Jurkat, Clone E6-1 (cell line): ENCODE results near the gene ANKRD35. TPM values are rescaled to one million over a fixed set of nuclear protein-coding genes. Genes with fewer than 3 reads are reported as not detected.
"Not testable (repeated sequence)": the region's sequence is repeated elsewhere in the genome, so short reads cannot be mapped to it uniquely, and the experiment has no call there.

Experiments
- DNase-seq: peaks from one replicate; pipeline ENCODE4 v3.0.0-alpha.2; 2011; ENCODE audit warnings: low read depth, low spot score
- H3K4me3 ChIP-seq: 2 replicates; pipeline ENCODE4 v1.5.1; 2011; ENCODE audit warnings: mild to moderate bottlenecking, low read length, control low read depth, moderate library complexity
- polyA plus RNA-seq: library from polyadenylated mRNA; unstranded; fragments of >200 nt; gene quantifications from one replicate; pipeline ENCODE4 v1.2.1, GENCODE V29; 2012; ENCODE audit warnings: missing spikeins; ENCODE audit not compliant: insufficient read length, insufficient read depth

ANKRD35 gene
- not detected for polyA plus RNA-seq

GRCh38 chr1:145885738-145886287 lies at the start of gene ANKRD35:
ANKRD35 (minus strand) TSS chr1:145885866; CDS start chr1:145885758, 108 bp downstream.
- peak within 1 kb of the TSS; percentile 53 for H3K4me3 ChIP-seq
- DNase-seq: peak; percentile 34

- peak; percentile 32 for DNase-seq
These were observed 46.9 kb upstream of the ANKRD35 start for GRCh38 chr1:145932522-145933009.

GRCh38 chr1:145927916-145928643 lies 42.4 kb upstream of the ANKRD35 start:
- peak overlapping the region; percentile 69 for H3K4me3 ChIP-seq
- DNase-seq: no peak

More at GRCh38 chr1:145932522-145933009, 46.9 kb upstream of the ANKRD35 start:
- not testable (repeated sequence) for H3K4me3 ChIP-seq

- peak; percentile 99 for DNase-seq
- H3K4me3 ChIP-seq: peak within 1 kb of the TSS; percentile 69
These were observed 41.6 kb upstream of the ANKRD35 start, which contains the start of gene RBM8A for GRCh38 chr1:145927063-145927886. RBM8A (minus strand) TSS chr1:145927484; CDS start chr1:145927426, 58 bp downstream.

GRCh38 chr1:145926686-145927062 lies 41.0 kb upstream of the ANKRD35 start:
- H3K4me3 ChIP-seq: peak overlapping the region; percentile 69
- no peak for DNase-seq

- H3K4me3 ChIP-seq: no peak overlapping the region
- DNase-seq: no peak
These were observed 36.6 kb upstream of the ANKRD35 start for GRCh38 chr1:145922266-145922665.

GRCh38 chr1:145920297-145920696 lies 34.6 kb upstream of the ANKRD35 start:
- not testable (repeated sequence) for DNase-seq, H3K4me3 ChIP-seq

GRCh38 chr1:145918992-145919939 lies 33.6 kb upstream of the ANKRD35 start:
- peak overlapping the region; percentile 99 for H3K4me3 ChIP-seq
- no peak for DNase-seq

- H3K4me3 ChIP-seq: peak within 1 kb of the TSS; percentile 99
- DNase-seq: peak; percentile 95
These were observed 32.7 kb upstream of the ANKRD35 start, which contains the start of gene PEX11B for GRCh38 chr1:145918144-145918991. PEX11B (minus strand) TSS chr1:145918717; CDS start chr1:145918688, 29 bp downstream.

GRCh38 chr1:145917595-145917994 lies 31.9 kb upstream of the ANKRD35 start:
- peak overlapping the region; percentile 99 for H3K4me3 ChIP-seq
- no peak for DNase-seq

GRCh38 chr1:145916745-145917144 lies 31.1 kb upstream of the ANKRD35 start:
- no peak for DNase-seq
- no peak overlapping the region for H3K4me3 ChIP-seq

- no peak overlapping the region for H3K4me3 ChIP-seq
- DNase-seq: no peak
These were observed 26.5 kb upstream of the ANKRD35 start for GRCh38 chr1:145912128-145912641.

GRCh38 chr1:145908653-145909052 lies 23.0 kb upstream of the ANKRD35 start:
- no peak overlapping the region for H3K4me3 ChIP-seq
- DNase-seq: no peak

- DNase-seq: no peak
- no peak overlapping the region for H3K4me3 ChIP-seq
These were observed 21.5 kb upstream of the ANKRD35 start for GRCh38 chr1:145906954-145907753.

- H3K4me3 ChIP-seq: no peak overlapping the region
- DNase-seq: no peak
These were observed 15.8 kb upstream of the ANKRD35 start for GRCh38 chr1:145901312-145902021.

- no peak overlapping the region for H3K4me3 ChIP-seq
- no peak for DNase-seq
These were observed 13.1 kb upstream of the ANKRD35 start for GRCh38 chr1:145898756-145899155.
